Measurements from ENCODE around the gene PABPC1L. TPM values are rescaled to one million over a fixed set of nuclear protein-coding genes. Genes with fewer than 3 reads are reported as not detected.
A peak's percentile ranks its signal among the peaks of the same experiment; 100 is the strongest.

PABPC1L gene
- total and polyA plus RNA-seq, 2 of the 13 experiments (the other 11 are each of a cell fraction or from before 2014, with no cell fraction given), result 30.8 to 252 TPM

DNA sequence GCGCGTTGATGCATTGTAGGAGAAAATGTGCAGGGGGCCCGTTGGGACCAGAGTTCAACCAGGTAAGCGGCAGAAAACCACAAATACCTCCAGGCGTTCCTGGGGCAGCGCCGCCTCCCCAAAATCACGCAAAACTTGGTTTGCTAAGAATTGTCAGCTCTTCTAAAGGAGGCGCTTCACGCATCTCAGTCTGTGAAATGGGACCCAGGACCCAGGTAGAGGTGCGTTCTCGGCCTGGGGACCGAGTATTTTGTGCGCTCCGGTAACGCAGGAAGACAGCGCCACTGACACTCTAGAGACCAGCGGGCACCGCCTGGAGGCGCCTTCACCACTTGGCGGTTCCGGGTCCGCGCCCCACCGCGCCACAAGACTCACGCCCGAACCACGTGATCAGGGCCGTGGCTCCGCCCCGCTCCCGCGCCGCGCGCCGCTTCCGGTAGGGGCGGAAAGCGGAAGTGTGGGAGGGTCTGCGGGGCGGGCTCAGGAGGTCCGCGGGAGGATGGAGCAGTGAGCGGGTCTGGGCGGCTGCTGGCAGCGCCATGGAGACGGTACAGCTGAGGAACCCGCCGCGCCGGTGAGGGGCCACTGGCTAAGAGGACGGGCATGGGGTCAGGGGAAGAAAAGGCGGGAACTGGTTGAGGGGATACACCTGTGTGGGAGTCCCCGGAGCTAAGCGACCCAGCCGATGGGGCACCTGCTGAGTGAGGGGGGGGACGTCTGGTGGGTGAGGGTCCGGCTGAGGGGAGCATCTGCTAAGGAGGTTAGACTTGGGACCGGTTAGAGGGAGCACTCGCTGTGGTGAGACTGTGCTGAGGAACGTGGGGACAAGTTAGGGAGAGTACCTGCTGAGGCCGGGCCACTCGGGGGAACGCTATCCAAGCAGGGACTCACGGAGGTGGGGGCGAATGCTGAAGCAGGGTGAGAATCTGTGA lies 56.4 kb downstream of the PABPC1L start, which contains the start of gene STK4 (continued):
- TF ChIP-seq, protein P1, sequence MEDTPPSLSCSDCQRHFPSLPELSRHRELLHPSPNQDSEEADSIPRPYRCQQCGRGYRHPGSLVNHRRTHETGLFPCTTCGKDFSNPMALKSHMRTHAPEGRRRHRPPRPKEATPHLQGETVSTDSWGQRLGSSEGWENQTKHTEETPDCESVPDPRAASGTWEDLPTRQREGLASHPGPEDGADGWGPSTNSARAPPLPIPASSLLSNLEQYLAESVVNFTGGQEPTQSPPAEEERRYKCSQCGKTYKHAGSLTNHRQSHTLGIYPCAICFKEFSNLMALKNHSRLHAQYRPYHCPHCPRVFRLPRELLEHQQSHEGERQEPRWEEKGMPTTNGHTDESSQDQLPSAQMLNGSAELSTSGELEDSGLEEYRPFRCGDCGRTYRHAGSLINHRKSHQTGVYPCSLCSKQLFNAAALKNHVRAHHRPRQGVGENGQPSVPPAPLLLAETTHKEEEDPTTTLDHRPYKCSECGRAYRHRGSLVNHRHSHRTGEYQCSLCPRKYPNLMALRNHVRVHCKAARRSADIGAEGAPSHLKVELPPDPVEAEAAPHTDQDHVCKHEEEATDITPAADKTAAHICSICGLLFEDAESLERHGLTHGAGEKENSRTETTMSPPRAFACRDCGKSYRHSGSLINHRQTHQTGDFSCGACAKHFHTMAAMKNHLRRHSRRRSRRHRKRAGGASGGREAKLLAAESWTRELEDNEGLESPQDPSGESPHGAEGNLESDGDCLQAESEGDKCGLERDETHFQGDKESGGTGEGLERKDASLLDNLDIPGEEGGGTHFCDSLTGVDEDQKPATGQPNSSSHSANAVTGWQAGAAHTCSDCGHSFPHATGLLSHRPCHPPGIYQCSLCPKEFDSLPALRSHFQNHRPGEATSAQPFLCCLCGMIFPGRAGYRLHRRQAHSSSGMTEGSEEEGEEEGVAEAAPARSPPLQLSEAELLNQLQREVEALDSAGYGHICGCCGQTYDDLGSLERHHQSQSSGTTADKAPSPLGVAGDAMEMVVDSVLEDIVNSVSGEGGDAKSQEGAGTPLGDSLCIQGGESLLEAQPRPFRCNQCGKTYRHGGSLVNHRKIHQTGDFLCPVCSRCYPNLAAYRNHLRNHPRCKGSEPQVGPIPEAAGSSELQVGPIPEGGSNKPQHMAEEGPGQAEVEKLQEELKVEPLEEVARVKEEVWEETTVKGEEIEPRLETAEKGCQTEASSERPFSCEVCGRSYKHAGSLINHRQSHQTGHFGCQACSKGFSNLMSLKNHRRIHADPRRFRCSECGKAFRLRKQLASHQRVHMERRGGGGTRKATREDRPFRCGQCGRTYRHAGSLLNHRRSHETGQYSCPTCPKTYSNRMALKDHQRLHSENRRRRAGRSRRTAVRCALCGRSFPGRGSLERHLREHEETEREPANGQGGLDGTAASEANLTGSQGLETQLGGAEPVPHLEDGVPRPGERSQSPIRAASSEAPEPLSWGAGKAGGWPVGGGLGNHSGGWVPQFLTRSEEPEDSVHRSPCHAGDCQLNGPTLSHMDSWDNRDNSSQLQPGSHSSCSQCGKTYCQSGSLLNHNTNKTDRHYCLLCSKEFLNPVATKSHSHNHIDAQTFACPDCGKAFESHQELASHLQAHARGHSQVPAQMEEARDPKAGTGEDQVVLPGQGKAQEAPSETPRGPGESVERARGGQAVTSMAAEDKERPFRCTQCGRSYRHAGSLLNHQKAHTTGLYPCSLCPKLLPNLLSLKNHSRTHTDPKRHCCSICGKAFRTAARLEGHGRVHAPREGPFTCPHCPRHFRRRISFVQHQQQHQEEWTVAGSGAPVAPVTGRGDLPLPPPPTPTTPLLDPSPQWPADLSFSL (CRISPR knock-in tag; IDR thresholded peaks at IDR 0.05), result no peak; the same call in 1 of the 2 replicates
- TF ChIP-seq BRCA1 (CRISPR knock-in tag; IDR thresholded peaks at IDR 0.05) (no peak; the same call in none of the 2 replicates), YY1 (IDR thresholded peaks at IDR 0.05; ENCODE audit: insufficient read depth, insufficient replicate concordance, low read depth, low read length) (peak; percentile 85), ZNF12 (CRISPR knock-in tag; IDR thresholded peaks at IDR 0.05) (peak; percentile 79), ZNF432 (CRISPR knock-in tag; IDR thresholded peaks at IDR 0.05; ENCODE audit: borderline replicate concordance) (no peak), CBFB (CRISPR knock-in tag; IDR thresholded peaks at IDR 0.05) (peak; percentile 92), PTBP1 (IDR thresholded peaks at IDR 0.05; ENCODE audit: low read depth, low read length, poor library complexity, severe bottlenecking) (peak; percentile 85), REL (CRISPR knock-in tag; conservative IDR thresholded peaks at IDR 0.05) (peak; percentile 97), CENPT (CRISPR knock-in tag; IDR thresholded peaks at IDR 0.05; ENCODE audit: low read depth) (0 out of 2 replicates have a peak, but pooled peaks have one; percentile 46)
- TF ChIP-seq, protein P2, sequence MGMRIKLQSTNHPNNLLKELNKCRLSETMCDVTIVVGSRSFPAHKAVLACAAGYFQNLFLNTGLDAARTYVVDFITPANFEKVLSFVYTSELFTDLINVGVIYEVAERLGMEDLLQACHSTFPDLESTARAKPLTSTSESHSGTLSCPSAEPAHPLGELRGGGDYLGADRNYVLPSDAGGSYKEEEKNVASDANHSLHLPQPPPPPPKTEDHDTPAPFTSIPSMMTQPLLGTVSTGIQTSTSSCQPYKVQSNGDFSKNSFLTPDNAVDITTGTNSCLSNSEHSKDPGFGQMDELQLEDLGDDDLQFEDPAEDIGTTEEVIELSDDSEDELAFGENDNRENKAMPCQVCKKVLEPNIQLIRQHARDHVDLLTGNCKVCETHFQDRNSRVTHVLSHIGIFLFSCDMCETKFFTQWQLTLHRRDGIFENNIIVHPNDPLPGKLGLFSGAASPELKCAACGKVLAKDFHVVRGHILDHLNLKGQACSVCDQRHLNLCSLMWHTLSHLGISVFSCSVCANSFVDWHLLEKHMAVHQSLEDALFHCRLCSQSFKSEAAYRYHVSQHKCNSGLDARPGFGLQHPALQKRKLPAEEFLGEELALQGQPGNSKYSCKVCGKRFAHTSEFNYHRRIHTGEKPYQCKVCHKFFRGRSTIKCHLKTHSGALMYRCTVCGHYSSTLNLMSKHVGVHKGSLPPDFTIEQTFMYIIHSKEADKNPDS (CRISPR knock-in tag; IDR thresholded peaks at IDR 0.05), result peak; percentile 86
- TF ChIP-seq, protein P3, sequence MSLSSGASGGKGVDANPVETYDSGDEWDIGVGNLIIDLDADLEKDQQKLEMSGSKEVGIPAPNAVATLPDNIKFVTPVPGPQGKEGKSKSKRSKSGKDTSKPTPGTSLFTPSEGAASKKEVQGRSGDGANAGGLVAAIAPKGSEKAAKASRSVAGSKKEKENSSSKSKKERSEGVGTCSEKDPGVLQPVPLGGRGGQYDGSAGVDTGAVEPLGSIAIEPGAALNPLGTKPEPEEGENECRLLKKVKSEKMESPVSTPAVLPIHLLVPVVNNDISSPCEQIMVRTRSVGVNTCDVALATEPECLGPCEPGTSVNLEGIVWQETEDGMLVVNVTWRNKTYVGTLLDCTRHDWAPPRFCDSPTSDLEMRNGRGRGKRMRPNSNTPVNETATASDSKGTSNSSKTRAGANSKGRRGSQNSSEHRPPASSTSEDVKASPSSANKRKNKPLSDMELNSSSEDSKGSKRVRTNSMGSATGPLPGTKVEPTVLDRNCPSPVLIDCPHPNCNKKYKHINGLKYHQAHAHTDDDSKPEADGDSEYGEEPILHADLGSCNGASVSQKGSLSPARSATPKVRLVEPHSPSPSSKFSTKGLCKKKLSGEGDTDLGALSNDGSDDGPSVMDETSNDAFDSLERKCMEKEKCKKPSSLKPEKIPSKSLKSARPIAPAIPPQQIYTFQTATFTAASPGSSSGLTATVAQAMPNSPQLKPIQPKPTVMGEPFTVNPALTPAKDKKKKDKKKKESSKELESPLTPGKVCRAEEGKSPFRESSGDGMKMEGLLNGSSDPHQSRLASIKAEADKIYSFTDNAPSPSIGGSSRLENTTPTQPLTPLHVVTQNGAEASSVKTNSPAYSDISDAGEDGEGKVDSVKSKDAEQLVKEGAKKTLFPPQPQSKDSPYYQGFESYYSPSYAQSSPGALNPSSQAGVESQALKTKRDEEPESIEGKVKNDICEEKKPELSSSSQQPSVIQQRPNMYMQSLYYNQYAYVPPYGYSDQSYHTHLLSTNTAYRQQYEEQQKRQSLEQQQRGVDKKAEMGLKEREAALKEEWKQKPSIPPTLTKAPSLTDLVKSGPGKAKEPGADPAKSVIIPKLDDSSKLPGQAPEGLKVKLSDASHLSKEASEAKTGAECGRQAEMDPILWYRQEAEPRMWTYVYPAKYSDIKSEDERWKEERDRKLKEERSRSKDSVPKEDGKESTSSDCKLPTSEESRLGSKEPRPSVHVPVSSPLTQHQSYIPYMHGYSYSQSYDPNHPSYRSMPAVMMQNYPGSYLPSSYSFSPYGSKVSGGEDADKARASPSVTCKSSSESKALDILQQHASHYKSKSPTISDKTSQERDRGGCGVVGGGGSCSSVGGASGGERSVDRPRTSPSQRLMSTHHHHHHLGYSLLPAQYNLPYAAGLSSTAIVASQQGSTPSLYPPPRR (CRISPR knock-in tag; IDR thresholded peaks at IDR 0.05; ENCODE audit: borderline replicate concordance), result peak; percentile 83
- TF ChIP-seq, protein P4, sequence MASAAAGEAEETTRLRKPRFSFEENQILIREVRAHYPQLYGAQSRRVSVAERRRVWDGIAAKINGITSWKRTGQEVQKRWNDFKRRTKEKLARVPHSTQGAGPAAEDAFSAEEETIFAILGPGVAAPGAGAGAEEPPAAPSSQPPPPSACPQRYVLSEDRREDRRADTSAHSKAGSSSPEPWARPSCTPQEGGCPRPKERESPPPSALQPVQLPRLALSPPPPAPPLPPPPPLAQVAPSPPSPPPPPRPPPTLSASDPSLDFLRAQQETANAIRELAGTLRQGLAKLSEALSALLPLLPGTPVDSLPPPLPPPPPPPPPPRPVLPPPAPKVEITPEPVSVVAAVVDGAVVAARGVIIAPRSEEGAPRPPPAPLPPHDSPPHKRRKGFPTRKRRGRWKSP (CRISPR knock-in tag; IDR thresholded peaks at IDR 0.05), result peak; percentile 98

Data from HepG2 (cell line).